ENCODE measurements around the gene DENND11. TPM values are rescaled to one million over a fixed set of nuclear protein-coding genes. Genes with fewer than 3 reads are reported as not detected.

The DENND11 gene
- total RNA-seq, 1 donor = 7.6 TPM

GRCh38 chr7:141702892-141703291, 926 bp upstream of the DENND11 start:
- peaks cover 16% of the 10 kb centered on the region for H3K4me1 ChIP-seq (ENCODE audit: insufficient read depth, low read length)
- no peak for TF ChIP-seq CTCF (IDR thresholded peaks at IDR 0.05; ENCODE audit: extremely low read depth, low read depth, low read length)
- H3K36me3 ChIP-seq (ENCODE audit: insufficient read depth, low read length) = no peaks in the 10 kb centered on the region
- H3K9me3 ChIP-seq (ENCODE audit: low read depth, low read length) = no peaks in the 10 kb centered on the region
- peak overlapping the region; percentile 83 for H3K4me2 ChIP-seq (ENCODE audit: insufficient read depth, low read length)
- H3K4me3 ChIP-seq (ENCODE audit: insufficient read depth, low read length) = no peak overlapping the region
- H3K27ac ChIP-seq (ENCODE audit: low read depth, low read length) = no peak overlapping the region
- H4K20me1 ChIP-seq (ENCODE audit: insufficient read depth, low read length) = peaks cover 4% of the 10 kb centered on the region
- no peak for DNase-seq (ENCODE audit: insufficient read length, low spot score, missing footprints)
- no peak overlapping the region for H2AFZ ChIP-seq (ENCODE audit: low read length)
- H3K79me2 ChIP-seq (ENCODE audit: insufficient read depth, low read length) = peaks cover 3% of the 10 kb centered on the region
- no peaks in the 10 kb centered on the region for H3K27me3 ChIP-seq (ENCODE audit: insufficient read depth, low read length)

- H3K36me3 ChIP-seq (ENCODE audit: insufficient read depth, low read length) = no peaks in the 10 kb centered on the region
- H3K79me2 ChIP-seq (ENCODE audit: insufficient read depth, low read length) = peaks cover 3% of the 10 kb centered on the region
- H4K20me1 ChIP-seq (ENCODE audit: insufficient read depth, low read length) = peaks cover 9% of the 10 kb centered on the region
- no peaks in the 10 kb centered on the region for H3K27me3 ChIP-seq (ENCODE audit: insufficient read depth, low read length)
- no peak for TF ChIP-seq CTCF (IDR thresholded peaks at IDR 0.05; ENCODE audit: extremely low read depth, low read depth, low read length)
- H3K4me1 ChIP-seq (ENCODE audit: insufficient read depth, low read length) = peaks cover 23% of the 10 kb centered on the region
- no peaks in the 10 kb centered on the region for H3K9me3 ChIP-seq (ENCODE audit: low read depth, low read length)
- no peak overlapping the region for H3K27ac ChIP-seq (ENCODE audit: low read depth, low read length)
- peak overlapping the region; percentile 71 for H2AFZ ChIP-seq (ENCODE audit: low read length)
- peak overlapping the region; percentile 57 for H3K4me2 ChIP-seq (ENCODE audit: insufficient read depth, low read length)
- DNase-seq (ENCODE audit: insufficient read length, low spot score, missing footprints) = peak; percentile 90
- H3K4me3 ChIP-seq (ENCODE audit: insufficient read depth, low read length) = peak overlapping the region; percentile 79
Measured at GRCh38 chr7:141701489-141702046, 398 bp downstream of the DENND11 start.

- H3K9me3 ChIP-seq (ENCODE audit: low read depth, low read length) = no peaks in the 10 kb centered on the region
- TF ChIP-seq CTCF (IDR thresholded peaks at IDR 0.05; ENCODE audit: extremely low read depth, low read depth, low read length) = no peak
- peaks cover 15% of the 10 kb centered on the region for H4K20me1 ChIP-seq (ENCODE audit: insufficient read depth, low read length)
- H3K4me2 ChIP-seq (ENCODE audit: insufficient read depth, low read length) = peak overlapping the region; percentile 76
- H3K4me3 ChIP-seq (ENCODE audit: insufficient read depth, low read length) = peak overlapping the region; percentile 79
- no peaks in the 10 kb centered on the region for H3K27me3 ChIP-seq (ENCODE audit: insufficient read depth, low read length)
- DNase-seq (ENCODE audit: insufficient read length, low spot score, missing footprints) = peak; percentile 73
- H3K4me1 ChIP-seq (ENCODE audit: insufficient read depth, low read length) = peaks cover 23% of the 10 kb centered on the region
- no peaks in the 10 kb centered on the region for H3K36me3 ChIP-seq (ENCODE audit: insufficient read depth, low read length)
- peak overlapping the region; percentile 47 for H2AFZ ChIP-seq (ENCODE audit: low read length)
- no peak overlapping the region for H3K27ac ChIP-seq (ENCODE audit: low read depth, low read length)
- peaks cover 3% of the 10 kb centered on the region for H3K79me2 ChIP-seq (ENCODE audit: insufficient read depth, low read length)
Measured at GRCh38 chr7:141700848-141701371, 1.1 kb downstream of the DENND11 start.

- H3K27ac ChIP-seq (ENCODE audit: low read depth, low read length) = no peak overlapping the region
- peak overlapping the region; percentile 76 for H3K4me2 ChIP-seq (ENCODE audit: insufficient read depth, low read length)
- DNase-seq (ENCODE audit: insufficient read length, low spot score, missing footprints) = no peak
- peaks cover 23% of the 10 kb centered on the region for H3K4me1 ChIP-seq (ENCODE audit: insufficient read depth, low read length)
- H4K20me1 ChIP-seq (ENCODE audit: insufficient read depth, low read length) = peaks cover 19% of the 10 kb centered on the region
- no peaks in the 10 kb centered on the region for H3K27me3 ChIP-seq (ENCODE audit: insufficient read depth, low read length)
- no peak for TF ChIP-seq CTCF (IDR thresholded peaks at IDR 0.05; ENCODE audit: extremely low read depth, low read depth, low read length)
- H3K4me3 ChIP-seq (ENCODE audit: insufficient read depth, low read length) = no peak overlapping the region
- H3K79me2 ChIP-seq (ENCODE audit: insufficient read depth, low read length) = peaks cover 3% of the 10 kb centered on the region
- no peaks in the 10 kb centered on the region for H3K36me3 ChIP-seq (ENCODE audit: insufficient read depth, low read length)
- no peaks in the 10 kb centered on the region for H3K9me3 ChIP-seq (ENCODE audit: low read depth, low read length)
- H2AFZ ChIP-seq (ENCODE audit: low read length) = no peak overlapping the region
Measured at GRCh38 chr7:141700296-141700847, 1.6 kb downstream of the DENND11 start.

All from osteoblast (primary cell).